ENCODE data around the gene CHCHD4.

- TF ChIP-seq FOXJ3 (CRISPR knock-in tag; IDR thresholded peaks at IDR 0.05; ENCODE audit: borderline replicate concordance) (no peak), CTCF (IDR thresholded peaks at IDR 0.05) (no peak), MAX (CRISPR knock-in tag; IDR thresholded peaks at IDR 0.05) (no peak), E2F4 (CRISPR knock-in tag; IDR thresholded peaks at IDR 0.05; ENCODE audit: borderline replicate concordance, low read depth) (no peak), SMAD3 (CRISPR knock-in tag; IDR thresholded peaks at IDR 0.05; ENCODE audit: borderline replicate concordance) (no peak), TP53 (CRISPR knock-in tag; IDR thresholded peaks at IDR 0.05) (no peak), MYBL2 (CRISPR knock-in tag; IDR thresholded peaks at IDR 0.05) (no peak), USF2 (CRISPR knock-in tag; IDR thresholded peaks at IDR 0.05) (no peak), JUN (CRISPR knock-in tag; IDR thresholded peaks at IDR 0.05) (no peak), RELA (CRISPR knock-in tag; IDR thresholded peaks at IDR 0.05; ENCODE audit: borderline replicate concordance) (no peak)
- TF ChIP-seq, protein P1, sequence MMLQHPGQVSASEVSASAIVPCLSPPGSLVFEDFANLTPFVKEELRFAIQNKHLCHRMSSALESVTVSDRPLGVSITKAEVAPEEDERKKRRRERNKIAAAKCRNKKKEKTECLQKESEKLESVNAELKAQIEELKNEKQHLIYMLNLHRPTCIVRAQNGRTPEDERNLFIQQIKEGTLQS (CRISPR knock-in tag; conservative IDR thresholded peaks at IDR 0.05): no peak
- TF ChIP-seq, protein P2, sequence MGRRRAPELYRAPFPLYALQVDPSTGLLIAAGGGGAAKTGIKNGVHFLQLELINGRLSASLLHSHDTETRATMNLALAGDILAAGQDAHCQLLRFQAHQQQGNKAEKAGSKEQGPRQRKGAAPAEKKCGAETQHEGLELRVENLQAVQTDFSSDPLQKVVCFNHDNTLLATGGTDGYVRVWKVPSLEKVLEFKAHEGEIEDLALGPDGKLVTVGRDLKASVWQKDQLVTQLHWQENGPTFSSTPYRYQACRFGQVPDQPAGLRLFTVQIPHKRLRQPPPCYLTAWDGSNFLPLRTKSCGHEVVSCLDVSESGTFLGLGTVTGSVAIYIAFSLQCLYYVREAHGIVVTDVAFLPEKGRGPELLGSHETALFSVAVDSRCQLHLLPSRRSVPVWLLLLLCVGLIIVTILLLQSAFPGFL (CRISPR knock-in tag; IDR thresholded peaks at IDR 0.05; ENCODE audit: borderline replicate concordance): no peak
Measured at GRCh38 chr3:14156201-14156600, 31.5 kb upstream of the CHCHD4 start.
